DMS 273 treated with DMSO at 0.1 percent for 48 hours (cell line): ENCODE data around the gene LARP4B.
"Not testable (repeated sequence)": the region's sequence is repeated elsewhere in the genome, so short reads cannot be mapped to it uniquely, and the experiment has no call there.

Experiments used
- DNase-seq: peaks from one replicate; lab custom pipeline; 2025; lab: John Stamatoyannopoulos, UW

LARP4B gene

DNA sequence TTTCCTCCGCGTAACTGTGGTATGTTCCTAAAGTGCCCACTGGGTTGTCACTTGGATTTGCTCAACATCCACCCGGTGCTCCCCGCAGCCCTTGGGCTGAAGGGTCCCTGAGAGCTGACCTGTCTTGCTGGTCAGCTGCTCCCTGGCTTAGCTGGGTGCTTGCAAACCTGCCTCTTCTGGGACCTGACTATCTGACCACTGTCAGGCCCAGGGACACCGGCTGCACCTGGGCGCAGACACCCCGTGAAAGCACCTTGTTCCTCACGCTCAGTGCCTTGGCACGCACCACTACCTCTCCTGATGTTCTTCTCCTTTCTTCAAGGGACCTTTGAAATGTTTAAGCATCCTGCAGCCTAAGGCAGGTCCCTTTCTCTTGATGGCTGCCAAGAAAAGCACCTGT, 26.6 kb upstream of the LARP4B start:
- no peak for DNase-seq

- DNase-seq, result no peak
Measured at GRCh38 chr10:955820-956217, 24.3 kb upstream of the LARP4B start.

GRCh38 chr10:955127-955819, 23.8 kb upstream of the LARP4B start:
- no peak for DNase-seq

GRCh38 chr10:954396-954795, 22.9 kb upstream of the LARP4B start:
- no peak for DNase-seq

- DNase-seq, result no peak
Measured at GRCh38 chr10:953836-954235, 22.3 kb upstream of the LARP4B start.

DNA sequence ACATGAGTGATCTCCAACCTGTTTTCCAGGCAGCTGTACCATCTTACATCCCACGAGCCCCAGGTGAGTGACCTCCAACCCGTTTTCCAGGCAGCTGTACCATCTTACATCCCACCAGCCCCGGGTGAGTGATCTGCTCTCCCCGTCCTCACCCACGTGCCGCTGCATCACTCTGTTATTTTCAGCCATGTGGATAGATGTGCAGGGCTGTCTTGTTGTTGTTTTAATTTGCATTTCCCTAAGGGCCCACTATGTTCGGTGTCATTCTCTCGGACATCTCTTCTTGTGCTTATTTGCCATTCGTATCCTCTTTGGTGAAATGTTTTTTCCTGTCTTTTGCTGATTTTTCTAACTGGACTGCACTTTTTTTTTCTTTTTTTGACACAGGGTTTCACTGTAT, 17.9 kb upstream of the LARP4B start:
- no peak for DNase-seq

GRCh38 chr10:948347-948746, 16.8 kb upstream of the LARP4B start:
- DNase-seq, result no peak

DNA sequence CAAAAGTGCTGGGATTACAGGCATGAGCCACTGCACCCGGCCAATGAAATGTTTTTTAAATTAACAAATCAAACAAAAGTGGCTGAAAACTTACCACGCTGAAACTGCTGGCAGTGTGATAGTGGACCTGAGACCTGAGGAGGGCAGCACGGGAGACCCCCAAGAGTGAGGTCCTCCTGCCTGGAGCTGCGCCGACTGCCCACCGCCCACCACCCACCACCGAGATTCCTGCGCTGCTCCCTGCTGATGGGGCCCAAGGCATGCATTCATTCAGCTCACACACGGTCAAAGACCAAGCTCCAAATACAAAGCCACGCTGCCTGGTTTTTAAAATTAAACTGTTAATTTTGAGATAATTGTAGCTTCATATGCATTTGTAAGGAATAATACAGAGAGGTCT, 16.4 kb upstream of the LARP4B start:
- no peak for DNase-seq

- DNase-seq, result no peak
Measured at GRCh38 chr10:947051-947450, 15.5 kb upstream of the LARP4B start.

GRCh38 chr10:945778-946177, 14.3 kb upstream of the LARP4B start:
- no peak for DNase-seq

DNA sequence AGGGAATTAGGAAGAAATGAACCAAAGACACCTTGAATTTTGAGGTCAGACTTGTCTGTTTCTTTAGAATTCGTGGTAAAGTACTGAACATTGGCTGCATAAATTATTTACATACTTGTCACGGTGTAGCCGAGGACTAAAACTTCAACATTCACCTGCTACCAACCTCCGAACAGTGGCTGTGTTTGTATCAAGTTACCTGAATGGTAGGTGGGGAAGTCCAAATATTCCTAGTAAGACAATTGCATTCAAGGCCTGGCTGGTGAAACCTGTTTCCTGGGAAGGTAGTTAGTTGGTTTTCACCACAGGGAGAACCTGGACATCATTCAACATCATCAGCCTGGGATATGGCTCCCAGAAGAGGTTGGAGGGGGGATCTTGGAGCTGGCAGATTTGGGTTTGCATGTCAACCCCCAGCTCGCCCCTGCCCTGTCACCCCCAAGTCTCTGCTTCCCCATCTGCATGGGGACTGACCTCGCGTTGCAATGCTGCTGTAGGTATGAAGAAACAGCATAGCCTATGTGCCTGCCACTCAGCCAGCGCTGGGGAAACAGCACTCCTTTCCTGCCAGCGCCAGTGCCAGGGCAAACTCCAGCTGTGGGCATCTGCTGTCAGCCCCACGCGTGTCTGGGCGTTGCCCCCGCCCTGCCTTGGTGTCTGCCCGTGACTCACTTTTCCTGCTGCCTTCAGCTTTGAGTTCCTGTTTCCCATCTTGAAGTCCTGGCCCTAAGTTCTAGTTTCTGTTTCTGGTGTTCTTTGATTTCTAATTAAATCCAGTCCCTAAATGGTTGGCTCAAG, 12.7 kb upstream of the LARP4B start:
- DNase-seq, result no peak

DNA sequence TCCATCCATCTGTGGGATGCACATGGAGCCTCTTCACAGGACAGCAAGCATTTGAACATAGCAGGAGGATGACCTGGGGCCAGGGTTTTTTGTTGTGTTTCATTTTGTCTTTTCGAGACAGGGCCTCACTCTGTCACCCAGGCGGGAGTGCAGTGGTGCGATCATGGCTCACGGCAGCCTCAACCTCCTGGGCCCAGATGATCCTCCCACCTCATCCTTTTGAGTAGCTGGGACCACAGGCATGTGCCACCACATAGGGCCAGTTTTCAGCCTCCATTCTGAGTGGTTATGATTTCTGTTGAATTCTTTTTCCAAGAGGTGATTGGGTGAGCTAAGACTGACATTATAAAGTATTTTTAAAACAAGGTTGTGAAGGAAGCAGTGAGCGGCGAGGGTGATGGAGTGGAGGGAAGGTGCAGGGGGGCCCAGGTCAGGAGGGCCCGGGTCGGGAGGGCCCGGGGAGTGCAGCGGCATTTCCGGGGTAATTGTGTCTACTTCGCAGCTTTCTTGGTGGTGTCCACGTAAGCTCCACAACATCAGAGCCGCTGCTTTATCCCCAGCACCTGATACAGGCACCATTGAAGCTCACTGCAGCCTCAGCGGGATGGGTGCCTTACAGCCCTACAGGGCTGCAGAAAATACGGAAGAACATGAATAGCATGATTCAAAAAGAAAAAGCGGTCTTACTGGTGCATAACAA, 12.0 kb upstream of the LARP4B start:
- DNase-seq, result no peak

- DNase-seq, result no peak
Measured at GRCh38 chr10:938941-939678, 7.6 kb upstream of the LARP4B start.

DNA sequence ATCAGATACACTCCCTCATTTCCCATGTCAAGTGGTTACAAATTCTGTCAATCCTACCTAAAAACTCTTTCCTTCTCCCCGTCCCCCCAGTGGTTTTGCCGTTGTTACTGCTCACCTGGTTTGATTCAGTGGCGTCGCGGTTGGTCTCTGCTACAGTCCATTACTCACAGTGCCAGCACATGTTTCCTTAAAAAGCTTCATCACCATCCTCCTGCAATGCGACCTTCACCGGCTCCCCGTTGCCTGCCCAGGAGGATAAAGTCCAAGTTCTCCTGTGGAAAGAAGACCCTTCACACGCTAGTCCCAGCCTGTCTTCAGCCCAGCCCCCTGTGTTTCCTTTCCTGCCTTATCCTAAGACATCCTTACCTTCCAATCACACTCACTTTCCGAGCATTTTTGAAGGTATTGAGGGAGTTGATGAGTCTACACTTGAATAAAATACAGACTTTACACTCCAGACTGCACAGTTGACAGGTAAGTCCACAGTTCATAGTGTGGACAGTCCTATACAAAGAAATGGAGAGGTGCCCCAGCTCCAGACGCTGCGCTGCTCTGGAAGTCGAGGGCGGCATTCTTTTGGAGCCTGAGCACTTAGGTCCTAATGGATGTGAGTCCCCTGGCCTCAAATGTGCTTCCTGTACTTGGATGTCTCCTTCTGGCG, 3.4 kb upstream of the LARP4B start:
- DNase-seq, result no peak

DNA sequence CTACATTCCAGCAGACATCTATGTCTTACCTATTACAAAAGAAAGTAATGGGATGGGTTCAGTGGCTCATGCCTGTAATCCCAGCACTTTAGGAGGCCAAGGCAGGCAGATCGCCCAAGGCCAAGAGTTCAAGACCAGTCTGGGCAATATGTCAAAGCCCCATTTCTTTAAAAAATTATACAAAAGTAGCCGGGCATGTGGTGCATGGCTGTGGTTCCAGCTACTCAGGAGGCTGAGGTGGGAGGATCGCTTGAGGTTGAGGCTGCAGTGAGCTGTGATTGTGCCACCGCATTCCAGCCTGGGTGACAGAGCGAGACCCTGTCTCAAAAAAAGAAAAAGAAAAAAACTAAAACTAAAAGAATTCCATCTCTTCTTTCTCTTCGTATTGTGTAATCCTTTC, 2.7 kb upstream of the LARP4B start:
- DNase-seq, result not testable (repeated sequence)

GRCh38 chr10:932589-932988, 1.1 kb upstream of the LARP4B start:
- DNase-seq, result no peak

- DNase-seq, result no peak
Measured at GRCh38 chr10:930625-931325, 730 bp downstream of the LARP4B start.

DNA sequence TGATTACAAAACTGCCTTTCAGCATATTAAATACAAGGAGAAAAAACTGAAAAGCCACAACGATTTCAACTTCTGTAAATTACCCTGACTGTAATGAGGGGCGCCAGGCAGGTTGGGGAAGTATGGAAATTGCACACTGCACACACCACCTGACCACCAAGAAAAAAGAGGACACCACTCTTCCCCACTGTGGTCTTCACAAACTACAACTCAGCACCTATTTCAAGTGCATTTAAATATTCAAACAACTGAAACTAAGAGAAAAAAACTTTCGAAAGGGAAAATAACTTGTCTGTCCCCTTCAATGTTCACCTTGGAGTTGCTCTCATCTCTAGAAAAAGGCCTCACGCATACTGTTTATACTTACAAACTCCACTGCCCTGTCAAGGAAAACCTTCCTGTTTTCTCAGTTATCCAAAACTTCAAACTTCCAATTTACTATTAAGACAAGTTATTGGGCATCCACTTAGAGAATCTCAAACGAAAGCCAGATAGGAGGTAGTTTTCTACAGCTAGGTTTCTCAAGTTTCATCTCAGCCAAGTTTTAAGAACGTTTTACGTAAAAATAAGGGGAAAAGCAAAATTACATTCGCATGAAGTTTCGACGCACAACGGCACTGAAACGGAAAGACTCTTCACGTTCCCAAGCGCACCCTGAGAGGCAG, 1.4 kb downstream of the LARP4B start:
- no peak for DNase-seq

DNA sequence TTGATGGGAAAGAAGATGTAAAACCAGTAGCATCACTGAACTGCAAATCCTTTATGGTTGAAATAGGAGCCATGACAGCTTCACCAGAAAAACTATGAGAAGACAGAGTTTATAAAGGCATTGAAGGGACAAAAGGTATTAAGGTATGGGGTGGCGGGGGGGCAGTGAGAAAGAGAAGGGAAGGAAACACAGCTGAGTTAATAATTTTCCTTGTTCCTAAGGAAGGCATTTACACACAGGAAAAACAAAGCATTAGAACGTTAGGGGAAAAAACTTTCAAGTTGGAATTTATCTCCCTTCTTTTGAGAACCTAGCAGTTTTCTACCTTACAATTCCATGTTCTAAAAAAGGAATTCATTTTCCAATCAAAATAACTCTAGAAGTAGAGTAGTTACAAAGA, 4.4 kb downstream of the LARP4B start:
- no peak for DNase-seq

- DNase-seq, result no peak
Measured at GRCh38 chr10:926075-926698, 5.3 kb downstream of the LARP4B start.
